ENCODE results near the gene ABCA10.

ABCA10 gene

DNA sequence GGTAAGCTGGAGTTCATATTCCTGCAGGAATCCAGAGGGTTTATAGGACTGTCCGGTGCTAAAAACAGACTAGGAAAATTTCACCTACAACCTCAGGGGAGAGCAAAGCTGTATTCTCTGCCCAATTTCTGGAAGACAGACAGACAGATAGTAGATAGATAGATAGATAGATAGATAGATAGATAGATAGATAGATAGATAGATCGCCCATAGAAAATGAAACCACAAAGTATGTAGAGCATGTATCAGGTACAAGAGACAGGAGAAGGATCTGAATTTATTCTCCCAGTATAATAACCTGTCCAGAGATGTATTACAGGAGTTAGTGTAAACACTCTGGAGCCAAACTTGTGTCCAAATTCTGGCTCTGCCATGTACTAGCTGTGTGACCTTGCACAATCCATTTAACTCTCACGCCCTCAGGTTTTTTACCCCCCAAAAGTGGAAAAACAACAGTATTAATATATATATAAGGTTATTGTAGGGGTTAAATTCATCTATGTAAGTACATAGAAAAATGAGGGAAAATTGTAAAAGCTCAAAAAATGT is 84.9 kb downstream of the ABCA10 start:
- H3K36me3 ChIP-seq (ENCODE audit: control insufficient read depth, insufficient read depth, low read length) = no peaks in the 10 kb centered on the region
- H3K4me3 ChIP-seq (ENCODE audit: low read length) = no peak overlapping the region
- H3K4me1 ChIP-seq (ENCODE audit: control insufficient read depth, insufficient read depth, low read length) = no peaks in the 10 kb centered on the region
- no peak overlapping the region for H3K9ac ChIP-seq (ENCODE audit: low read length)
- H3K27me3 ChIP-seq (ENCODE audit: control insufficient read depth, insufficient read depth, low read length) = no peaks in the 10 kb centered on the region
- H3K27ac ChIP-seq (ENCODE audit: low read depth, low read length) = no peak overlapping the region

GRCh38 chr17:69143151-69143550 is 85.5 kb downstream of the ABCA10 start:
- Histone ChIP-seq H3K36me3 (ENCODE audit: control insufficient read depth, insufficient read depth, low read length) (no peaks in the 10 kb centered on the region), H3K4me1 (ENCODE audit: control insufficient read depth, insufficient read depth, low read length) (no peaks in the 10 kb centered on the region), H3K4me3 (ENCODE audit: low read length) (no peak overlapping the region), H3K27me3 (ENCODE audit: control insufficient read depth, insufficient read depth, low read length) (no peaks in the 10 kb centered on the region), H3K9ac (ENCODE audit: low read length) (no peak overlapping the region), H3K27ac (ENCODE audit: low read depth, low read length) (no peak overlapping the region)

DNA sequence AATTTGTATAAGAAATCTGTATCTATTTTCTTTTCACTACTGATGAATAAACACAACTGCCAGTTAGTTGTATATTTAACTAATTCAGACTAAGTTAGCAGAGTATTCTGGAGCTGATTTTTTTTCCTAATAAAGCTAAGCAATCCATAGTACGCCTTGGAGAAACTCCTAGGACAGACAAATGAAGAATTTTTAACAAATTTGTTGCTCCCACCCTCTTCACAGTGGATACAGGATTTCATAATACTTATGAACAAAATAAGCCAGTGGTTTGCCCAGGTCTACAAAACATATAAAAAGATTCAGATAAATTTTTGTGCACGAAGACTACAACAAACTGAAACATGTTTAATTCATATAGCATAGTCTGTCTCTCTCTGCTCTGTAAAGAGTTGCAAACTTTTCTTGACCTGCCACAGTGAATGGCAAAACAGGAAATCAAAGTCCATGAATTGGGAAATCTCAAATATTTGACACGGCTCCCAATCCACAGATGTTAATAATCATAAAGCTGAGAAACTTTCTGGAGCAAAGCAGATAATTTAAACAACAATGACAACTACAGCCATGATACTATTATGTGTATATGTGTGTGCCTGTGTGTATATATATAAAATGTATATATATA is 86.3 kb downstream of the ABCA10 start:
- H3K27me3 ChIP-seq (ENCODE audit: control insufficient read depth, insufficient read depth, low read length) = no peaks in the 10 kb centered on the region
- H3K9ac ChIP-seq (ENCODE audit: low read length) = no peak overlapping the region
- no peaks in the 10 kb centered on the region for H3K4me1 ChIP-seq (ENCODE audit: control insufficient read depth, insufficient read depth, low read length)
- H3K27ac ChIP-seq (ENCODE audit: low read depth, low read length) = peak overlapping the region; percentile 40
- H3K4me3 ChIP-seq (ENCODE audit: low read length) = no peak overlapping the region
- H3K36me3 ChIP-seq (ENCODE audit: control insufficient read depth, insufficient read depth, low read length) = no peaks in the 10 kb centered on the region

- Histone ChIP-seq H3K36me3 (ENCODE audit: control insufficient read depth, insufficient read depth, low read length) (no peaks in the 10 kb centered on the region), H3K27ac (ENCODE audit: low read depth, low read length) (peak within 1 kb of the TSS; percentile 40), H3K9ac (ENCODE audit: low read length) (no peak within 1 kb of the TSS), H3K27me3 (ENCODE audit: control insufficient read depth, insufficient read depth, low read length) (no peaks in the 10 kb centered on the region), H3K4me3 (ENCODE audit: low read length) (peak within 1 kb of the TSS; percentile 29), H3K4me1 (ENCODE audit: control insufficient read depth, insufficient read depth, low read length) (no peaks in the 10 kb centered on the region)
Observed at GRCh38 chr17:69141431-69142174, 87.0 kb downstream of the ABCA10 start, which contains the start of gene ABCA6. Gene ABCA6, minus strand, starts transcription at chr17:69141895. Its CDS starts 1,192 bp downstream, at chr17:69140703.

- Histone ChIP-seq H3K4me1 (ENCODE audit: control insufficient read depth, insufficient read depth, low read length) (no peaks in the 10 kb centered on the region), H3K9ac (ENCODE audit: low read length) (no peak overlapping the region), H3K27ac (ENCODE audit: low read depth, low read length) (no peak overlapping the region), H3K36me3 (ENCODE audit: control insufficient read depth, insufficient read depth, low read length) (no peaks in the 10 kb centered on the region), H3K4me3 (ENCODE audit: low read length) (no peak overlapping the region), H3K27me3 (ENCODE audit: control insufficient read depth, insufficient read depth, low read length) (no peaks in the 10 kb centered on the region)
Observed at GRCh38 chr17:69134112-69134511, 94.5 kb downstream of the ABCA10 start.

DNA sequence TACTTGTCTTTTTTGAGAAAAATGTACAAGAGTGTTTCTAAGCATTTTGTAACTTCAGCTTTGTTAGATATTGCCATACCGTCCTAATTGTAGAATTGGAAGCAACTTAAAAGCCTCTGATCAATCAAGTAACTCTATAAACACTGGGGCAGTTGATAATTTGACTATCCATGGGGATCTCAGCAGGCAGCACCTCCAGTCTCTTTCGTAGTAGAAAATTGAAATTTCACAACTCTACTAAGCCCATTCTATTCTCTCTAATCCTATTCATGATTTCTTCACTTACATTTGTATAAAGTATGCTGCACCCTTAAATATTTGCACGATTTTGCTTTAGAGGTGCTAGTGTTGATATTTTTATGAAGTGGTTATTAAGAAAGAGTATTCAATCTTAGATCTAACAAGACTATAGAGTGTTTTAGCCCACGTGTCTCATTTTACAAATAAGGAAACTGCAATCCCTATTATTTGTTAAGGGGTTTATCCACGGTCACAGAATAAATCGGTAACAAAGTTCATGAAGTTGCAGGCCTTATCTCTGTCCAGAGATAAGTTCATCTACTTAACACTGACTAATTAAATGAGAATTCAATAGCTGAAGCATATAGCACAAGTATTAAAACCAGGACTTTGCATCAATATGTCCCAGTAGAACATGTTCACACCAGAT is 97.9 kb downstream of the ABCA10 start:
- H3K36me3 ChIP-seq (ENCODE audit: control insufficient read depth, insufficient read depth, low read length) = no peaks in the 10 kb centered on the region
- H3K4me1 ChIP-seq (ENCODE audit: control insufficient read depth, insufficient read depth, low read length) = no peaks in the 10 kb centered on the region
- no peak overlapping the region for H3K27ac ChIP-seq (ENCODE audit: low read depth, low read length)
- H3K9ac ChIP-seq (ENCODE audit: low read length) = no peak overlapping the region
- no peak overlapping the region for H3K4me3 ChIP-seq (ENCODE audit: low read length)
- H3K27me3 ChIP-seq (ENCODE audit: control insufficient read depth, insufficient read depth, low read length) = no peaks in the 10 kb centered on the region

DNA sequence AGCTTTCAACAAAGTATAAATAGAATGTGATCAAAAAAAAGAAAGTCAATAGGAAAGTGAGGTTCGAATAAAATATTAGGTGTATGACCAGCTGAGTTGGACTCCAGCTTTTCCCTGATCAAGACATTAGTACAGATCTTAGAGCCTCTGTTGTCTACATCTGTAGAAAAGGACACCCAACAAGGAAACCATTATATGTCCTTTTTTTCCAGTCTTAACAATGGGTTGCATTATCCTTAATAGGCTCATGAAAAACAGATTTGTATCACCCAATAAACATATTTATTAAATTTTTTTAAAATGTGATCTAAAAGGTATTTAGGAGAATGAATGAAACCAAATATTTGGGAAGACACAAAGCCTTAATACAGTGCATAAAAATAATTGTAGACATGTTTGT is 105.0 kb downstream of the ABCA10 start:
- no peak overlapping the region for H3K4me3 ChIP-seq (ENCODE audit: low read length)
- H3K4me1 ChIP-seq (ENCODE audit: control insufficient read depth, insufficient read depth, low read length) = no peaks in the 10 kb centered on the region
- H3K36me3 ChIP-seq (ENCODE audit: control insufficient read depth, insufficient read depth, low read length) = no peaks in the 10 kb centered on the region
- H3K9ac ChIP-seq (ENCODE audit: low read length) = no peak overlapping the region
- no peak overlapping the region for H3K27ac ChIP-seq (ENCODE audit: low read depth, low read length)
- no peaks in the 10 kb centered on the region for H3K27me3 ChIP-seq (ENCODE audit: control insufficient read depth, insufficient read depth, low read length)

DNA sequence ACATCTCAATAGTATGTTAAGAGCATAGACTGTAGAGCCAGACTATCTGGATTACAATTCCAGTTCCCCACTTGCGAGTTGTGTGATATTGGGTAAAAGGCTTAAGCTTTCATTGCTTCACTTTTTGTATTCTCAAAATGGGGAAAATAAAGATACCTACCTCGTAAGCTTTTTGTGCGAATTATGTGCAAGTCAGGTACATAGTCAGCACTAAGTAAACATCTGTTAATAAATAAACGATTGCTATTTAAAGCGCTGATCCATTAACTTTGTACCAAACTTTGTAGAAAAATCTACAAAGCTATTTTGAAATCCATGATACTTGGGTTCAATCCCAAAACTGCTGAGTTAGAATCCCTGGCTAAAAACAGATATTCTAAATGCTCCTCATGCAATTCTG is 106.6 kb downstream of the ABCA10 start:
- Histone ChIP-seq H3K4me3 (ENCODE audit: low read length) (no peak overlapping the region), H3K9ac (ENCODE audit: low read length) (no peak overlapping the region), H3K27me3 (ENCODE audit: control insufficient read depth, insufficient read depth, low read length) (no peaks in the 10 kb centered on the region), H3K4me1 (ENCODE audit: control insufficient read depth, insufficient read depth, low read length) (no peaks in the 10 kb centered on the region), H3K27ac (ENCODE audit: low read depth, low read length) (no peak overlapping the region), H3K36me3 (ENCODE audit: control insufficient read depth, insufficient read depth, low read length) (no peaks in the 10 kb centered on the region)

- no peaks in the 10 kb centered on the region for H3K27me3 ChIP-seq (ENCODE audit: control insufficient read depth, insufficient read depth, low read length)
- no peak overlapping the region for H3K9ac ChIP-seq (ENCODE audit: low read length)
- no peaks in the 10 kb centered on the region for H3K36me3 ChIP-seq (ENCODE audit: control insufficient read depth, insufficient read depth, low read length)
- H3K4me1 ChIP-seq (ENCODE audit: control insufficient read depth, insufficient read depth, low read length) = no peaks in the 10 kb centered on the region
- no peak overlapping the region for H3K4me3 ChIP-seq (ENCODE audit: low read length)
- no peak overlapping the region for H3K27ac ChIP-seq (ENCODE audit: low read depth, low read length)
Observed at GRCh38 chr17:69117855-69118784, 110.5 kb downstream of the ABCA10 start.

DNA sequence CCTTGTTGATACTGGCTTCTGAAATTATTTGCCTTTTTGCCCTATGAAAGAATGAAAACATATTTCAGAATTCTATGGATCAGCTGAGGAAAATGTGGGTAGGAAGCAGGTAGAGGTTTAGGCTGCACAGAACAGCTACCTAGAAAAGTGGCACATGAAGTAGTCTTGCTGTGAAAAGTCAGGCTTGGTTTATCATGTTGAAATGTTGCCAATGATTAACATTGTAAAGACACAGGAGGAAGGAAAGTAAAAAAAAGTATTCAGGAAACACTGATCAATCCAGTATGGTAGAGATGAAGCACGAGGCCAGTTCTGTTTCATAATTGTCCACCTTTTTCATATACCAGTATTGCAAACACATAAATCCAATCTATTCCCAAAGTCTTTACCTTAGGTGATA is 116.8 kb downstream of the ABCA10 start:
- Histone ChIP-seq H3K9ac (ENCODE audit: low read length) (no peak overlapping the region), H3K4me3 (ENCODE audit: low read length) (no peak overlapping the region), H3K27ac (ENCODE audit: low read depth, low read length) (no peak overlapping the region), H3K4me1 (ENCODE audit: control insufficient read depth, insufficient read depth, low read length) (no peaks in the 10 kb centered on the region), H3K36me3 (ENCODE audit: control insufficient read depth, insufficient read depth, low read length) (no peaks in the 10 kb centered on the region), H3K27me3 (ENCODE audit: control insufficient read depth, insufficient read depth, low read length) (no peaks in the 10 kb centered on the region)

GRCh38 chr17:69105907-69106730 is 122.5 kb downstream of the ABCA10 start:
- no peak overlapping the region for H3K9ac ChIP-seq (ENCODE audit: low read length)
- H3K36me3 ChIP-seq (ENCODE audit: control insufficient read depth, insufficient read depth, low read length) = no peaks in the 10 kb centered on the region
- H3K4me1 ChIP-seq (ENCODE audit: control insufficient read depth, insufficient read depth, low read length) = no peaks in the 10 kb centered on the region
- no peak overlapping the region for H3K27ac ChIP-seq (ENCODE audit: low read depth, low read length)
- H3K4me3 ChIP-seq (ENCODE audit: low read length) = no peak overlapping the region
- H3K27me3 ChIP-seq (ENCODE audit: control insufficient read depth, insufficient read depth, low read length) = no peaks in the 10 kb centered on the region
